ENCODE measurements around the gene GSTO2.

The GSTO2 gene

GRCh38 chr10:104260775-104261115, 8.2 kb upstream of the GSTO2 start:
- DNase-seq (no peak), ATAC-seq (peak; percentile 75)
- peaks cover 84% of the 10 kb centered on the region for H3K4me1 Mint-ChIP-seq

GRCh38 chr10:104262055-104262454, 6.9 kb upstream of the GSTO2 start:
- H3K4me3 Mint-ChIP-seq, result peak overlapping the region in 1 of 2 donors; percentile 85
- no peaks in the 10 kb centered on the region for H3K9me3 Mint-ChIP-seq
- H3K4me1 Mint-ChIP-seq, result peaks cover 88% of the 10 kb centered on the region
- no peak for DNase-seq
- no peak for ATAC-seq
- no peak overlapping the region for H3K27ac Mint-ChIP-seq
- H3K27me3 Mint-ChIP-seq, result no peaks in the 10 kb centered on the region

More at GRCh38 chr10:104260775-104261115, 8.2 kb upstream of the GSTO2 start:
- no peaks in the 10 kb centered on the region for H3K27me3 Mint-ChIP-seq
- H3K27ac Mint-ChIP-seq, result peak overlapping the region; percentile 87 to 93
- no peaks in the 10 kb centered on the region for H3K9me3 Mint-ChIP-seq
- H3K4me3 Mint-ChIP-seq, result peak overlapping the region; percentile 45 to 85

- no peak for ATAC-seq
- peak overlapping the region in 1 of 2 donors; percentile 79 for H3K4me3 Mint-ChIP-seq
- no peaks in the 10 kb centered on the region for H3K27me3 Mint-ChIP-seq
- no peak for DNase-seq
- peak overlapping the region in 1 of 2 donors; percentile 68 for H3K27ac Mint-ChIP-seq
- H3K4me1 Mint-ChIP-seq, result peaks cover 77% of the 10 kb centered on the region
- no peaks in the 10 kb centered on the region for H3K9me3 Mint-ChIP-seq
Observed at GRCh38 chr10:104264783-104265182, 4.2 kb upstream of the GSTO2 start.

GRCh38 chr10:104267721-104268404, 1.1 kb upstream of the GSTO2 start:
- Mint-ChIP-seq H3K9me3 (no peaks in the 10 kb centered on the region), H3K4me1 (peaks cover 48% of the 10 kb centered on the region), H3K27me3 (no peaks in the 10 kb centered on the region), H3K27ac (peak overlapping the region; percentile 91 to 96), H3K4me3 (peak overlapping the region; percentile 74 to 81)
- peak; percentile 72 for ATAC-seq
- DNase-seq, result peak; percentile 45 to 84

- Mint-ChIP-seq H3K4me3 (peak overlapping the region; percentile 74 to 81), H3K4me1 (peaks cover 44% of the 10 kb centered on the region), H3K27me3 (no peaks in the 10 kb centered on the region), H3K27ac (peak overlapping the region; percentile 91 to 96), H3K9me3 (no peaks in the 10 kb centered on the region)
- no peak for DNase-seq
- ATAC-seq, result peak; percentile 70
Observed at GRCh38 chr10:104268405-104268712, 625 bp upstream of the GSTO2 start.

- Mint-ChIP-seq H3K27me3 (peaks cover 22% of the 10 kb centered on the region), H3K4me1 (peaks cover 11% of the 10 kb centered on the region), H3K4me3 (no peak overlapping the region), H3K27ac (no peak overlapping the region), H3K9me3 (no peaks in the 10 kb centered on the region)
- DNase-seq (no peak), ATAC-seq (no peak)
Observed at GRCh38 chr10:104273286-104273685, 4.3 kb downstream of the GSTO2 start.

- H3K9me3 Mint-ChIP-seq, result no peaks in the 10 kb centered on the region
- peaks cover 22% of the 10 kb centered on the region for H3K27me3 Mint-ChIP-seq
- peaks cover 11% of the 10 kb centered on the region for H3K4me1 Mint-ChIP-seq
- DNase-seq (no peak), ATAC-seq (peak; percentile 24)
- H3K4me3 Mint-ChIP-seq, result peak overlapping the region; percentile 66 to 80
- H3K27ac Mint-ChIP-seq, result peak overlapping the region in 1 of 2 donors; percentile 88
Observed at GRCh38 chr10:104273899-104274575, 5.1 kb downstream of the GSTO2 start.

GRCh38 chr10:104274762-104275721, 6.1 kb downstream of the GSTO2 start:
- H3K4me3 Mint-ChIP-seq, result peak overlapping the region; percentile 66 to 80
- ATAC-seq (peak; percentile 88), DNase-seq (peak; percentile 57 to 61)
- peak overlapping the region; percentile 73 to 88 for H3K27ac Mint-ChIP-seq
- peaks cover 22% of the 10 kb centered on the region for H3K27me3 Mint-ChIP-seq
- no peaks in the 10 kb centered on the region for H3K9me3 Mint-ChIP-seq
- peaks cover 11% of the 10 kb centered on the region for H3K4me1 Mint-ChIP-seq

- H3K4me3 Mint-ChIP-seq, result no peak overlapping the region
- H3K27me3 Mint-ChIP-seq, result peaks cover 22% of the 10 kb centered on the region
- ATAC-seq, result no peak
- no peaks in the 10 kb centered on the region for H3K9me3 Mint-ChIP-seq
- H3K27ac Mint-ChIP-seq, result no peak overlapping the region
- H3K4me1 Mint-ChIP-seq, result peaks cover 11% of the 10 kb centered on the region
- no peak for DNase-seq
Observed at GRCh38 chr10:104276192-104276591, 7.2 kb downstream of the GSTO2 start.

GRCh38 chr10:104277785-104278184, 8.8 kb downstream of the GSTO2 start:
- Mint-ChIP-seq H3K9me3 (no peaks in the 10 kb centered on the region), H3K27me3 (peaks cover 22% of the 10 kb centered on the region), H3K27ac (no peak overlapping the region), H3K4me1 (peaks cover 11% of the 10 kb centered on the region), H3K4me3 (no peak overlapping the region)
- no peak for ATAC-seq
- DNase-seq, result no peak

GRCh38 chr10:104279550-104280259, 10.7 kb downstream of the GSTO2 start:
- ATAC-seq (no peak), DNase-seq (no peak)
- H3K4me3 Mint-ChIP-seq, result no peak overlapping the region
- H3K4me1 Mint-ChIP-seq, result peaks cover 6% of the 10 kb centered on the region
- H3K9me3 Mint-ChIP-seq, result no peaks in the 10 kb centered on the region
- H3K27ac Mint-ChIP-seq, result no peak overlapping the region
- H3K27me3 Mint-ChIP-seq, result peaks cover 15% of the 10 kb centered on the region

- no peaks in the 10 kb centered on the region for H3K4me1 Mint-ChIP-seq
- no peaks in the 10 kb centered on the region for H3K9me3 Mint-ChIP-seq
- no peak overlapping the region for H3K4me3 Mint-ChIP-seq
- H3K27me3 Mint-ChIP-seq, result no peaks in the 10 kb centered on the region
- H3K27ac Mint-ChIP-seq, result no peak overlapping the region
- DNase-seq (no peak), ATAC-seq (no peak)
Observed at GRCh38 chr10:104281694-104282093, 12.7 kb downstream of the GSTO2 start.

GRCh38 chr10:104284846-104285245, 15.9 kb downstream of the GSTO2 start:
- H3K4me1 Mint-ChIP-seq, result no peaks in the 10 kb centered on the region
- peaks cover 3% of the 10 kb centered on the region for H3K27me3 Mint-ChIP-seq
- no peak overlapping the region for H3K4me3 Mint-ChIP-seq
- H3K9me3 Mint-ChIP-seq, result no peaks in the 10 kb centered on the region
- no peak overlapping the region for H3K27ac Mint-ChIP-seq
- ATAC-seq (no peak), DNase-seq (no peak)

GRCh38 chr10:104286939-104287338, 18.0 kb downstream of the GSTO2 start:
- ATAC-seq (no peak), DNase-seq (no peak)
- Mint-ChIP-seq H3K4me1 (peaks cover 9% of the 10 kb centered on the region), H3K4me3 (no peak overlapping the region), H3K27me3 (peaks cover 22% of the 10 kb centered on the region), H3K27ac (no peak overlapping the region), H3K9me3 (no peaks in the 10 kb centered on the region)

GRCh38 chr10:104288355-104288754, 19.4 kb downstream of the GSTO2 start:
- no peak overlapping the region for H3K4me3 Mint-ChIP-seq
- no peaks in the 10 kb centered on the region for H3K9me3 Mint-ChIP-seq
- ATAC-seq (no peak), DNase-seq (no peak)
- no peak overlapping the region for H3K27ac Mint-ChIP-seq
- H3K27me3 Mint-ChIP-seq, result peaks cover 22% of the 10 kb centered on the region
- H3K4me1 Mint-ChIP-seq, result peaks cover 16% of the 10 kb centered on the region
